ENCODE results near the gene TAS2R41.

- TF ChIP-seq, protein P1, sequence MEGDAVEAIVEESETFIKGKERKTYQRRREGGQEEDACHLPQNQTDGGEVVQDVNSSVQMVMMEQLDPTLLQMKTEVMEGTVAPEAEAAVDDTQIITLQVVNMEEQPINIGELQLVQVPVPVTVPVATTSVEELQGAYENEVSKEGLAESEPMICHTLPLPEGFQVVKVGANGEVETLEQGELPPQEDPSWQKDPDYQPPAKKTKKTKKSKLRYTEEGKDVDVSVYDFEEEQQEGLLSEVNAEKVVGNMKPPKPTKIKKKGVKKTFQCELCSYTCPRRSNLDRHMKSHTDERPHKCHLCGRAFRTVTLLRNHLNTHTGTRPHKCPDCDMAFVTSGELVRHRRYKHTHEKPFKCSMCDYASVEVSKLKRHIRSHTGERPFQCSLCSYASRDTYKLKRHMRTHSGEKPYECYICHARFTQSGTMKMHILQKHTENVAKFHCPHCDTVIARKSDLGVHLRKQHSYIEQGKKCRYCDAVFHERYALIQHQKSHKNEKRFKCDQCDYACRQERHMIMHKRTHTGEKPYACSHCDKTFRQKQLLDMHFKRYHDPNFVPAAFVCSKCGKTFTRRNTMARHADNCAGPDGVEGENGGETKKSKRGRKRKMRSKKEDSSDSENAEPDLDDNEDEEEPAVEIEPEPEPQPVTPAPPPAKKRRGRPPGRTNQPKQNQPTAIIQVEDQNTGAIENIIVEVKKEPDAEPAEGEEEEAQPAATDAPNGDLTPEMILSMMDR (optimal IDR thresholded peaks at IDR 0.05 in 1 of 3, IDR thresholded peaks at IDR 0.05 in 1 of 3, conservative IDR thresholded peaks at IDR 0.05 in 1 of 3; ENCODE audit: extremely low read depth in 1 of 3, insufficient read depth in 2 of 3, low read length in 3 of 3), result no peak
- no peak for TF ChIP-seq EZH2 (IDR thresholded peaks at IDR 0.05; ENCODE audit: low read length)
These were observed 43.9 kb upstream of the TAS2R41 start for GRCh38 chr7:143433759-143434158.
